ENCODE measurements around the gene WASHC2C.

- TF ChIP-seq POLR2A (IDR thresholded peaks at IDR 0.05) = no peak
- no peak for TF ChIP-seq CTCF (IDR thresholded peaks at IDR 0.05)
Observed at GRCh38 chr10:45811075-45811474, 84.0 kb downstream of the WASHC2C start.

Data from ovary (tissue), 3 donors.